Endothelial cell of umbilical vein (primary cell): Measurements from ENCODE around the gene SPOPL. TPM values are rescaled to one million over a fixed set of nuclear protein-coding genes. Genes with fewer than 3 reads are reported as not detected.

Experiments
- BruUV-seq: library from RNA; stranded (reverse); fragments of 400-500 nt; replicated peaks from 2 replicates; lab custom pipeline; 2021; lab: Mats Ljungman, UMichigan
- CTCF ChIA-PET: fragments of 300-600, 350-600 bp; sonication (Branson Sonifier 250); formaldehyde crosslinking; loops from one replicate; lab custom pipeline; 2021; ENCODE audit warnings: antibody characterized with exemption, inconsistent platforms; lab: Charles Lee
- POLR2A ChIA-PET: fragments of 300-600, 350-600 bp; sonication (Branson Sonifier 250); formaldehyde crosslinking; loops from one replicate; lab custom pipeline; 2021; ENCODE audit warnings: antibody characterized with exemption, inconsistent platforms; lab: Charles Lee
- DNase-seq: peaks from one replicate; pipeline ENCODE4 v3.0.0-alpha.2; 2011; ENCODE audit warnings: low read depth, low spot score
- FAIRE-seq: peaks from 2 replicates; lab custom pipeline; 2011; peaks lifted over from hg19 to GRCh38; lab: Jason Lieb, UNC
- H2AFZ ChIP-seq: 2 replicates; pipeline ENCODE4 v1.6.0; 2012; ENCODE audit warnings: low read depth, low read length, control low read depth, inconsistent platforms
- H3K27ac ChIP-seq: 2 replicates; pipeline ENCODE4 v1.5.1; 2011; ENCODE audit warnings: low read depth, mild to moderate bottlenecking, control low read depth, low read length, moderate library complexity; ENCODE audit not compliant: insufficient read depth
- H3K27me3 ChIP-seq, 2 experiments: 2 replicates each; pipeline versions ENCODE4 v1.6.0 to v1.6.1; 2011; ENCODE audit warnings: low read length in 2 of 2, mixed read lengths in 1 of 2; ENCODE audit not compliant: control insufficient read depth in 2 of 2, insufficient read depth in 2 of 2
- H3K36me3 ChIP-seq, 2 experiments: 2 replicates in 1 of 2; 3 replicates in 1 of 2; pipeline ENCODE4 v1.5.1; 2011; ENCODE audit warnings: low read length in 2 of 2, mild to moderate bottlenecking in 1 of 2, moderate library complexity in 1 of 2; ENCODE audit not compliant: control insufficient read depth in 2 of 2, insufficient read depth in 2 of 2; ENCODE audit errors: extremely low read depth in 1 of 2
- H3K4me1 ChIP-seq: 3 replicates; pipeline ENCODE4 v1.5.1; 2011; ENCODE audit warnings: mild to moderate bottlenecking, low read length; ENCODE audit not compliant: control insufficient read depth, insufficient read depth; ENCODE audit errors: extremely low read depth
- H3K4me2 ChIP-seq: 2 replicates; pipeline ENCODE4 v1.6.1; 2011; ENCODE audit warnings: low read length, control low read depth, mixed read lengths; ENCODE audit not compliant: insufficient read depth
- H3K4me3 ChIP-seq, 3 experiments: fragments of 200-600 bp in 1 of 3; sonication (generic), shearing (Covaris generic) in 1 of 3; replicated peaks in 1 of 3; 2 replicates each; pipeline ENCODE4 v1.5.1; 2011 to 2016; ENCODE audit warnings: control low read depth in 3 of 3, low read length in 3 of 3, mild to moderate bottlenecking in 2 of 3, inconsistent platforms in 1 of 3, low read depth in 1 of 3, moderate library complexity in 1 of 3; ENCODE audit not compliant: insufficient read depth in 1 of 3
- H3K79me2 ChIP-seq: 2 replicates; pipeline ENCODE4 v1.6.0; 2012; ENCODE audit warnings: low read length, inconsistent platforms; ENCODE audit not compliant: control insufficient read depth, insufficient read depth
- H3K9ac ChIP-seq: replicated peaks from 2 replicates; pipeline ENCODE3; 2011; ENCODE audit warnings: low read length, control low read depth; ENCODE audit not compliant: insufficient read depth; ENCODE audit errors: extremely low read depth
- H3K9me1 ChIP-seq: replicated peaks from 3 replicates; pipeline ENCODE4 v1.6.0; 2011; ENCODE audit warnings: mild to moderate bottlenecking, low read length; ENCODE audit not compliant: control insufficient read depth, insufficient read depth; ENCODE audit errors: extremely low read depth
- H3K9me3 ChIP-seq: replicated peaks from 2 replicates; pipeline ENCODE4 v1.5.1; 2012; ENCODE audit warnings: low read length, inconsistent platforms; ENCODE audit not compliant: control insufficient read depth, insufficient read depth
- H4K20me1 ChIP-seq: replicated peaks from 2 replicates; pipeline ENCODE3; 2011; ENCODE audit warnings: mild to moderate bottlenecking, low read length; ENCODE audit not compliant: control insufficient read depth, insufficient read depth; ENCODE audit errors: extremely low read depth
- CTCF ChIP-seq, 2 donors: IDR thresholded peaks; 1 replicate in 1 of 2; 2 replicates in 1 of 2; pipeline ENCODE4 v1.5.1; 2011; ENCODE audit warnings: low read length in 2 of 2, mild to moderate bottlenecking in 2 of 2, moderate library complexity in 2 of 2, control low read depth in 1 of 2, inconsistent platforms in 1 of 2, low read depth in 1 of 2; ENCODE audit not compliant: insufficient read depth in 1 of 2; ENCODE audit errors: extremely low read depth in 1 of 2
- EZH2 ChIP-seq: IDR thresholded peaks from 2 replicates; pipeline ENCODE4 v1.6.1; 2012; ENCODE audit warnings: borderline replicate concordance, low read depth, mild to moderate bottlenecking, moderate library complexity, low read length, inconsistent platforms; ENCODE audit not compliant: severe bottlenecking
- FOS ChIP-seq: IDR thresholded peaks from 2 replicates; pipeline ENCODE4 v1.6.1; 2011; ENCODE audit warnings: mild to moderate bottlenecking, low read length, moderate library complexity, borderline replicate concordance; ENCODE audit not compliant: insufficient read depth
- GATA2 ChIP-seq: IDR thresholded peaks from 2 replicates; pipeline ENCODE4 v1.7.0; 2011; ENCODE audit warnings: low read depth, mild to moderate bottlenecking, moderate library complexity, mixed read lengths, low read length; ENCODE audit not compliant: insufficient read length, insufficient read depth
- JUN ChIP-seq: IDR thresholded peaks from 2 replicates; pipeline ENCODE4 v1.6.1; 2011; ENCODE audit warnings: borderline replicate concordance, low read depth; ENCODE audit not compliant: insufficient read length, insufficient read depth
- MAX ChIP-seq: IDR thresholded peaks from 2 replicates; pipeline ENCODE4 v1.6.1; 2011; ENCODE audit not compliant: insufficient read depth, insufficient read length
- MYC ChIP-seq: IDR thresholded peaks from one replicate; pipeline ENCODE4 v1.6.1; 2011; ENCODE audit warnings: mild to moderate bottlenecking, low read depth, low read length
- POLR2A ChIP-seq: IDR thresholded peaks from 2 replicates; pipeline ENCODE4 v1.6.1; 2012; ENCODE audit warnings: low read depth, mild to moderate bottlenecking, control low read depth, low read length
- POLR2AphosphoS5 ChIP-seq: IDR thresholded peaks from 2 replicates; pipeline ENCODE4 v1.6.1; 2012; ENCODE audit warnings: low read depth, mild to moderate bottlenecking, control low read depth, low read length, moderate library complexity; ENCODE audit not compliant: insufficient read depth
- dilution Hi-C: fragments of 300-500 bp; cut with MboI; formaldehyde crosslinking; loops from one replicate; pipeline ENCODE4 v1.15.0; 2019; ENCODE audit warnings: low sequenced_read_pairs; ENCODE audit not compliant: extremely low pct_ligation_motif_present
- intact Hi-C: fragments of 100-400 bp; cut with micrococcal nuclease; formaldehyde crosslinking; loops from one replicate; pipeline ENCODE4 v1.10.0; 2022
- polyA plus RNA-seq, 4 experiments: library from polyadenylated mRNA; depleted of rRNA in 3 of 4; stranded (reverse) in 3 of 4; unstranded in 1 of 4; fragments of >200 nt; gene quantifications; 2 replicates each; pipeline versions ENCODE4 v1.2.1 to v1.2.3, GENCODE V29; 2011 to 2012; ENCODE audit warnings: missing spikeins in 1 of 4
- total RNA-seq: library from RNA; stranded (reverse); gene quantifications from 2 replicates; pipeline ENCODE4 v1.2.3, GENCODE V29; 2021

SPOPL gene
- total and polyA plus RNA-seq, 2 donors (not counting 3 experiments of a cell fraction or from before 2014, with no cell fraction given): 3.1 to 17.4 TPM

- Histone ChIP-seq H3K4me3 (no peak overlapping the region), H3K4me1 (no peaks in the 10 kb centered on the region), H3K9me1 (no peaks in the 10 kb centered on the region), H3K27ac (no peak overlapping the region), H2AFZ (no peak overlapping the region), H3K9me3 (no peaks in the 10 kb centered on the region), H3K27me3 (no peaks in the 10 kb centered on the region), H3K79me2 (no peaks in the 10 kb centered on the region), H3K36me3 (no peaks in the 10 kb centered on the region), H3K9ac (no peak overlapping the region), H3K4me2 (no peak overlapping the region), H4K20me1 (no peaks in the 10 kb centered on the region)
- FAIRE-seq: no peak
- ChIA-PET CTCF (no interaction called here), POLR2A (no interaction called here)
- no TSS peak for BruUV-seq
- DNase-seq: no peak
- intact Hi-C loops: no loop called here
- dilution Hi-C loops: no loop called here
- TF ChIP-seq FOS (no peak), JUN (no peak), MYC (no peak), CTCF (IDR thresholded peaks at IDR 0.05; ENCODE audit: extremely low read depth in 1 of 2, insufficient read depth in 1 of 2, low read depth in 1 of 2, low read length in 2 of 2) (no peak), MAX (no peak), EZH2 (no peak)
These were observed 46.3 kb upstream of the SPOPL start for GRCh38 chr2:138455275-138455674.

GRCh38 chr2:138455691-138456090 is 45.9 kb upstream of the SPOPL start:
- no peaks in the 10 kb centered on the region for H3K4me1 ChIP-seq
- no peak overlapping the region for H3K9ac ChIP-seq
- dilution Hi-C loops: no loop called here
- no peaks in the 10 kb centered on the region for H3K9me1 ChIP-seq
- no TSS peak for BruUV-seq
- H3K27me3 ChIP-seq: no peaks in the 10 kb centered on the region
- no peaks in the 10 kb centered on the region for H3K9me3 ChIP-seq
- ChIA-PET POLR2A (no interaction called here), CTCF (no interaction called here)
- intact Hi-C loops: no loop called here
- TF ChIP-seq GATA2: no peak
- TF ChIP-seq CTCF (IDR thresholded peaks at IDR 0.05; ENCODE audit: extremely low read depth in 1 of 2, insufficient read depth in 1 of 2, low read depth in 1 of 2, low read length in 2 of 2): no peak
- TF ChIP-seq MAX: no peak
- no peak for TF ChIP-seq JUN
- no peak for TF ChIP-seq MYC
- no peak for TF ChIP-seq POLR2AphosphoS5
- TF ChIP-seq POLR2A: no peak
- TF ChIP-seq FOS: no peak
- no peak for TF ChIP-seq EZH2
- no peaks in the 10 kb centered on the region for H4K20me1 ChIP-seq
- DNase-seq (no peak), FAIRE-seq (no peak)
- H3K4me3 ChIP-seq: no peak overlapping the region
- H2AFZ ChIP-seq: no peak overlapping the region
- H3K4me2 ChIP-seq: no peak overlapping the region
- no peaks in the 10 kb centered on the region for H3K36me3 ChIP-seq
- no peaks in the 10 kb centered on the region for H3K79me2 ChIP-seq
- H3K27ac ChIP-seq: no peak overlapping the region
